Kidney tubule cell (primary cell): ENCODE data around the gene CROCC2.

Experiments used
- DNase-seq: peaks from one replicate; pipeline ENCODE4 v3.0.0-alpha.2; 2018; ENCODE audit warnings: low spot score

CROCC2 gene

GRCh38 chr2:240875228-240876034, 30.7 kb upstream of the CROCC2 start:
- no peak for DNase-seq

GRCh38 chr2:240876035-240876474, 30.1 kb upstream of the CROCC2 start:
- no peak for DNase-seq

GRCh38 chr2:240876475-240877251, 29.5 kb upstream of the CROCC2 start:
- no peak for DNase-seq

GRCh38 chr2:240877460-240878340, 28.4 kb upstream of the CROCC2 start:
- no peak for DNase-seq

- DNase-seq = no peak
Measured at GRCh38 chr2:240878341-240878936, 27.7 kb upstream of the CROCC2 start.

- DNase-seq = no peak
Measured at GRCh38 chr2:240879105-240879504, 27.0 kb upstream of the CROCC2 start.

- no peak for DNase-seq
Measured at GRCh38 chr2:240881913-240882312, 24.2 kb upstream of the CROCC2 start.

GRCh38 chr2:240884221-240884620, 21.9 kb upstream of the CROCC2 start:
- no peak for DNase-seq

- no peak for DNase-seq
Measured at GRCh38 chr2:240884745-240885144, 21.4 kb upstream of the CROCC2 start.

- DNase-seq = no peak
Measured at GRCh38 chr2:240885566-240885965, 20.6 kb upstream of the CROCC2 start.

GRCh38 chr2:240886023-240886565, 20.0 kb upstream of the CROCC2 start:
- no peak for DNase-seq

GRCh38 chr2:240886678-240887609, 19.2 kb upstream of the CROCC2 start:
- no peak for DNase-seq

- no peak for DNase-seq
Measured at GRCh38 chr2:240887631-240888030, 18.5 kb upstream of the CROCC2 start.

- no peak for DNase-seq
Measured at GRCh38 chr2:240888130-240888889, 17.8 kb upstream of the CROCC2 start.

GRCh38 chr2:240888890-240889573, 17.1 kb upstream of the CROCC2 start:
- no peak for DNase-seq

GRCh38 chr2:240889601-240890560, 16.3 kb upstream of the CROCC2 start:
- no peak for DNase-seq

- no peak for DNase-seq
Measured at GRCh38 chr2:240890691-240891090, 15.4 kb upstream of the CROCC2 start.
